Measurements from ENCODE around the gene ANXA6. TPM values are rescaled to one million over a fixed set of nuclear protein-coding genes. Genes with fewer than 3 reads are reported as not detected.

The ANXA6 gene
- polyA plus RNA-seq, 12 donors: 239 to 380 (median 352) TPM; not detected in 1

GRCh38 chr5:151137067-151137825, 20.3 kb downstream of the ANXA6 start:
- DNase-seq: no peak

GRCh38 chr5:151134228-151134627, 23.4 kb downstream of the ANXA6 start:
- no peak for DNase-seq

- DNase-seq: no peak
Observed at GRCh38 chr5:151132963-151133362, 24.6 kb downstream of the ANXA6 start.

- DNase-seq: no peak
Observed at GRCh38 chr5:151130922-151131891, 26.4 kb downstream of the ANXA6 start.

DNA sequence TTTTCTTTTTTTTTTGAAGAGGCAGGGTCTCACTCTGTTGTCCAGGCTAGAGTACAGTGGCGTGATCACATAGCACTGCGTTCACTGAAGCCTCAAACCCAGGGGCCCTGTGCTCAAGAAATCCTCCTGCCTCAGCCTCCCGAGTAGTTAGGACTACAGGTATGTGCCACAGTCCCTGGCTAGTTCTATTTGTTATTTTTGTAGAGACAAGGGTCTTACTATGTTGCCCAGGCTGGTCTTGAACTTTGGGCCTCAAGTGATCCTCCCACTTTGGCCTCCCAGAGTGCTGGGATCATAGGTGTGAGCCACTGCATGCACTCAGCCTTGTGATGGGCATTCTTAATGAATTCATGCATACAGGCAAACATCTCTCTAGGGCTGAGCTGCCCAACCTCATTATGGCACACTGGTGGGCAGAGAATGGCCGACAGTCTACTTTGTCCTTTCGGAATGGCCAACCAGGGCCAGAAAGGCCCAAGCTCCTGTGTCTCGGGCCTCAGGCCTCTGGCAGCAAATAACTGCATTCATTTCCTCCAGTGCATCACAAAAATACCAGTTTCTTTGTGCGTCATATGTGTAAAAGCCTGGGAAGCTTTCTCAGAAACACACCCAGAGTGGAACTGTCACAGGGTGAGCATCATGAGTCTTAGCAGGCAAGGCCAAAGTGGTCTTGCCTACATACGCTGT, 27.2 kb downstream of the ANXA6 start:
- DNase-seq: no peak

- no peak for DNase-seq
Observed at GRCh38 chr5:151128817-151129216, 28.8 kb downstream of the ANXA6 start.

- no peak for DNase-seq
Observed at GRCh38 chr5:151127926-151128325, 29.7 kb downstream of the ANXA6 start.

DNA sequence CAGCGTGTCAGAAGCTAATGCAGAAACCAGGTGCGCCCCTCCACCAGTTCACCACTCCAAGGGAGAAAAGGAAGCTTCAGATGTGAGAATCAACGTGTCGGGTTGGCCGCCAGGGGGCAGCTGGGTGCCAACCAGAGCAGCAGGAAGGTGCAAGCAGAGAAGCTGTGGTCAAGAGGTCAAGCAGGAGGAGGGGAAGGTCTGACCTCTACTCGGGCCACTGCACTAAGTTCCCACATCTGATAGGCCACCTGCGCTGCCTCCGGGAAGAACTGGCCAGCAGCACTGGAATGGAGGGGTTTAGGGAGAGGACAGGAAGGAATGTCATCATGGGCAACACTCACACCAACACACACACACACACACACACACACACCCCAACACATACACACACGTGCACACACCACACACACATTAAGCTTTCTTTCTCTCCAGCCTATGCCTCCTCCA, 31.4 kb downstream of the ANXA6 start:
- peak; percentile 58 for DNase-seq

DNA sequence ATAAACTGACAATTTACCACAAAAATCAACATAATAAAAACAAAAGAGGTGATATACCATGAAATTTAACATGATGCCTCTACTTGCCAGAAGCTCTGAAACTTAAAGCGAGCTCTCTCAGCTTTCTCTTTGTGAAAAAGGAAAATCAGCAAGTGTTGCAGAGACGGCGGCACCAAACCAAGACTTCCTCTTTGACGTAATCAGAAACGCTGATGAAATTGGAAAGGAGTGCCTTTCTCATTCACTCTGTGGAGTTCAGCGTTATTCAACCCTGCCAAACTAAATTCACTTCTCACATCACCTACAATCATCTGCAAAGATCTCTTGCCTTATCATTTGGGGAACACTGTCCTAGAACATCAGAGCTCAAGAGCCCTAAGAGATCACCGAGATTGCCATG, 32.2 kb downstream of the ANXA6 start:
- DNase-seq: no peak

- no peak for DNase-seq
Observed at GRCh38 chr5:151123897-151124751, 33.5 kb downstream of the ANXA6 start.

- DNase-seq: no peak
Observed at GRCh38 chr5:151122828-151123227, 34.8 kb downstream of the ANXA6 start.

- DNase-seq: no peak
Observed at GRCh38 chr5:151121665-151122064, 35.9 kb downstream of the ANXA6 start.

DNA sequence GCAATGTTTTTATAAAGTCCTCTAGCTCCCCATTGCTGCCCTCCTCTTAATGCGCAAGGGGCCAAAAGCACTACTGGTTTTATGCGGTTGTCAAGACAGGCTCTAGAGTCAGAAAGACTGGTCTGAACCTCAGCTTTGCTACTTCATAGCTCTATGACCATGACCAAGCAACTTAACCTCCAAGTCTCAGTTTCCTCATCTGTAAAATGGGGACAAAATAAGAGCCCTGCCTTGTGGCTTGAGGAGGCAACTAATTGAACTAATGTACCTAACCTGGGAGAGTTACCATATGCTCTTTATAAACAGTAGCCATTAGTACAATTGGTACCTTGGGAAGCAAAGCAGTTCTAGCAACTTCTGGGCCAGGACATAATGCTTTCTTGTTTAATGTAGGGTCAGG, 36.5 kb downstream of the ANXA6 start:
- no peak for DNase-seq

DNA sequence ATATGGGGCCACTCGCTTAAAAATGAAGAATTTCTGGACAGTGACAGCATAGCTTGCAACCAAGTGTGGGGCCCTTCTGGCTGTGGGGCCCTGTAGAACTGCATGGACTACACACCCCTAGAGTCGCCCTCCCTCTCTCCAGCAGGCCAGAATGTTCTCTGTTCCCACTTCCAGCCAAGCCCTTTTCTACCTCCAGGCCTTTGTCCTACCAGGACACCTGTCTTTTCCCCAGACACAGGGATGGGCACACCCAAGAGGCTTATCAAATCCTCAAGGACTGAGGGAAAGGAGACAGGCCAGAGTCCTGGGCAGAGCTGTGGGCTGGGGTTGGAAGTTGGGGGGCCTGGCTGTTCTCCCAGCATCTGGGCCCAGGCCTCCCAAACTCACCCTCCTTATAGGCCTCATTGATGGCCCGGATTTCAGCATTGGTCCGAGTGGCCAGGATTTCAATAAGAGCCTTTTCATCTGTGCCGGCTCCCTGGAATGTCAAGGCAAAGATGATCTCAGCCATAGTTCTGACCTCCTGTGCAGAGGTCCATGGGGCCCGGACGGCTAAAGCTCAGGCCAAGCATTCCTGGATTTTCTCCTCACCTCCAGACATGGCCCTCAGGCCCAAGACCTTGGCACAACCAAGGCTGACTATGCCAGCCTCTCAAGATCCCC, 38.5 kb downstream of the ANXA6 start:
- DNase-seq: no peak

DNA sequence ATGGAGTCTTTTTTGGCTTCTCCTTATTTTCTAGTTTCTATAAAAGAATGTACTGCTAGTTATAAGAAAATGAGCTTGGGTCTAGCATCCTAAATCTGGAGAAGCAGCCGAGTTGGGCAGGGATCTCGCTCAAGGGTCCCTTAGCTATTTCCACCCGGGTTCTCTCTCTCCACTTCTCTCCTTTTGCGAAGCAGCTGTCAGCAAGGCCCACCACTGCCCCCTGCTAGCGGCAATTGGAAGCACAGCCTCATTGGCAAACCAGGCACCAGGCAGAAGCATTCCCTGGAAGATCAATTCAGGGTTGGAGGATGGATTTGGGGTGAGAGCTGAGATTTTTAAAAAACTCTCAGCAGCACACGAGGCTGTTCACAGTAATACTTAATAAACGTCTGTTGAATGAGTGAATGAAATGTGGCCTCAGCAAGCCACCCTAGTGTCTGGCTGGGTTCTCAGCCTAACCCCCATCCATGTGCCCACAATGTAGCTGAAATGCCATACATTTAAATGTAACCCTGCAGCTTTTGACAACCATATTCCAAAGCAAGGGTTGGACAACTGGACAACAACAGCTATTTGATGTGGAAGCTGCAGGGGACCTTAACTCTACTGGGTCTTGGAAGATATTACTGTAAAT, 42.2 kb downstream of the ANXA6 start:
- peak; percentile 73 for DNase-seq

GRCh38 chr5:151113651-151114050, 43.9 kb downstream of the ANXA6 start:
- DNase-seq: no peak

- DNase-seq: no peak
Observed at GRCh38 chr5:151110992-151111391, 46.6 kb downstream of the ANXA6 start.

- DNase-seq: no peak
Observed at GRCh38 chr5:151110122-151110681, 47.4 kb downstream of the ANXA6 start.

DNA sequence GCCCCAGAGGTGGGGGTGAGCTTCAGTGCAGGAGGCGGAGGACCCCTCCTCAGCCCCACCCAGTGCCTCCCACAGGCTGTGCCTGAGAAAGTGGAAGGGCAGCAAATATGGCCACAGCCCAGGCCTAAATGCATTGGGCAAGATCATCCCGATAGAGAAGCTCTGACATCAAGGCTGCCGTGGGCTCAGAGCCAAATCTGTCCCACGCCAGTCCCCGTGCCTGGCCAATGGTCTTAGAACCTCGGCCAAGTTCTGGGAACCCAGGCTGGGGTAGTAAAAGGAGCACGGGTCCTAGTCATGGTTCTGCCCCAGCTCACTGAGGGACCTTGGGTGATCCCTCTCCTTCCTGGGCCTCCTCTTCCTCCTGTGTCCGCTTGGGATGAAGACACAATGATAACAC, 49.0 kb downstream of the ANXA6 start:
- DNase-seq: no peak

Measured in muscle of arm (tissue), 12 donors.